HEK293T (cell line): Measurements from ENCODE around the gene POLR3B.

ENCODE experiments used
- ARNT ChIP-seq: fragments of 450-650 bp; IDR thresholded peaks from 2 replicates; pipeline ENCODE4 v1.6.1; 2017; ENCODE audit warnings: mild to moderate bottlenecking
- BHLHE40 ChIP-seq: fragments of 450-650 bp; IDR thresholded peaks from 2 replicates; pipeline ENCODE4 v1.6.1; 2016; ENCODE audit warnings: mild to moderate bottlenecking, moderate library complexity, borderline replicate concordance
- CTBP1 ChIP-seq: fragments of 450-650 bp; IDR thresholded peaks from 2 replicates; pipeline ENCODE4 v1.6.1; 2016; ENCODE audit warnings: borderline replicate concordance
- ELF4 ChIP-seq: fragments of 450-650 bp; IDR thresholded peaks from 2 replicates; pipeline ENCODE4 v1.6.1; 2017; ENCODE audit warnings: antibody characterized with exemption
- FOXA1 ChIP-seq: fragments of 450-650 bp; IDR thresholded peaks from 2 replicates; pipeline ENCODE4 v1.6.1; 2016; ENCODE audit warnings: mild to moderate bottlenecking
- FOXM1 ChIP-seq: fragments of 450-650 bp; IDR thresholded peaks from 2 replicates; pipeline ENCODE4 v1.6.1; 2017; ENCODE audit warnings: mild to moderate bottlenecking, borderline replicate concordance
- HDGF ChIP-seq: fragments of 450-650 bp; IDR thresholded peaks from 2 replicates; pipeline ENCODE4 v1.6.1; 2017; ENCODE audit warnings: antibody characterized with exemption, borderline replicate concordance
- NFRKB ChIP-seq: fragments of 450-650 bp; IDR thresholded peaks from 2 replicates; pipeline ENCODE4 v1.6.1; 2016; ENCODE audit warnings: mild to moderate bottlenecking, moderate library complexity
- SP1 ChIP-seq: fragments of 450-650 bp; IDR thresholded peaks from 2 replicates; pipeline ENCODE4 v1.6.1; 2017
- SUZ12 ChIP-seq: fragments of 450-650 bp; IDR thresholded peaks from 2 replicates; pipeline ENCODE4 v1.6.1; 2016; ENCODE audit warnings: mild to moderate bottlenecking
- TARDBP ChIP-seq: fragments of 450-650 bp; IDR thresholded peaks from 2 replicates; pipeline ENCODE4 v1.6.1; 2016
- ZNF384 ChIP-seq: fragments of 450-650 bp; IDR thresholded peaks from 2 replicates; pipeline ENCODE4 v1.6.1; 2016
- TF ChIP-seq, protein P1 (sequence below): fragments of 450-650 bp; IDR thresholded peaks from 2 replicates; pipeline ENCODE4 v1.6.1; 2016

DNA sequence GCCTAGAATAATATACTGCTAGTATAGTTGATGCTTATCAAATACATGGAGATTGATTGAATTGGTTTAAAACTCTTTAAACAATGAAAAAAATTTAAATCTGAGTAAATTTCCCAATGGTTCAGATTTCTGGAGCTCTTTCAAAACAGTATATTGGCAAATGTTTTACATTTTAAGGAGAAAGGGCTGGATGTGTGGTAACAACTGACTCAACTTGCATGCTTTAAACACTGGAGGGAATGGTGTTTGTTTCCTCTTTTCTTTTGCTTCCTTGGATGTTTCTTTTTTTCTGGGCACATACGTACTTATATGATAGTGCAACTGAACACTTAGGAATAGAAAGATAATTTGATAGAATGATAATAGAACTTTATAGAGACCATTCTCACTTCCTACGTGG lies 151.4 kb downstream of the POLR3B start:
- TF ChIP-seq ZNF384: no peak
- TF ChIP-seq, protein P1, sequence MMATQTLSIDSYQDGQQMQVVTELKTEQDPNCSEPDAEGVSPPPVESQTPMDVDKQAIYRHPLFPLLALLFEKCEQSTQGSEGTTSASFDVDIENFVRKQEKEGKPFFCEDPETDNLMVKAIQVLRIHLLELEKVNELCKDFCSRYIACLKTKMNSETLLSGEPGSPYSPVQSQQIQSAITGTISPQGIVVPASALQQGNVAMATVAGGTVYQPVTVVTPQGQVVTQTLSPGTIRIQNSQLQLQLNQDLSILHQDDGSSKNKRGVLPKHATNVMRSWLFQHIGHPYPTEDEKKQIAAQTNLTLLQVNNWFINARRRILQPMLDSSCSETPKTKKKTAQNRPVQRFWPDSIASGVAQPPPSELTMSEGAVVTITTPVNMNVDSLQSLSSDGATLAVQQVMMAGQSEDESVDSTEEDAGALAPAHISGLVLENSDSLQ: no peak
- TF ChIP-seq FOXM1: no peak
- no peak for TF ChIP-seq SP1
- no peak for TF ChIP-seq BHLHE40
- TF ChIP-seq NFRKB: no peak
- TF ChIP-seq SUZ12: no peak
- TF ChIP-seq ELF4: no peak
- no peak for TF ChIP-seq HDGF
- TF ChIP-seq ARNT: no peak
- no peak for TF ChIP-seq TARDBP
- no peak for TF ChIP-seq CTBP1
- no peak for TF ChIP-seq FOXA1
